Right lobe of liver (tissue), 6 donors: ENCODE data around the gene PTPRK. TPM values are rescaled to one million over a fixed set of nuclear protein-coding genes. Genes with fewer than 3 reads are reported as not detected.
A peak's percentile ranks its signal among the peaks of the same experiment; 100 is the strongest.

Experiments
- ATAC-seq, 4 donors: fragments of 200-7000 bp; cut with Tn5 transposase; one replicate each; pipeline ENCODE4 v1.9.1; 2020; ENCODE audit warnings: mild to moderate bottlenecking in 4 of 4, moderate library complexity in 4 of 4
- DNase-seq, 3 donors: peaks; one replicate each; pipeline ENCODE4 v3.0.0-alpha.2; 2020
- H3K27ac ChIP-seq, 3 donors: fragments of 200-600 bp; one replicate each; pipeline ENCODE4 v1.8.0; 2022
- H3K27me3 ChIP-seq, 2 donors: fragments of 200-600 bp; one replicate each; pipeline ENCODE4 v1.8.0; 2022
- H3K36me3 ChIP-seq, 4 donors: fragments of 200-600 bp; sonication (generic) in 1 of 4; one replicate each; pipeline versions ENCODE4 v1.5.1 to v1.8.0; 2017 to 2022; ENCODE audit warnings: control low read depth in 1 of 4
- H3K4me1 ChIP-seq, 4 donors: fragments of 200-600 bp; sonication (generic) in 1 of 4; one replicate each; pipeline versions ENCODE4 v1.5.1 to v1.8.0; 2017 to 2022; ENCODE audit warnings: control low read depth in 1 of 4
- H3K4me3 ChIP-seq, 3 donors: fragments of 200-600 bp; one replicate each; pipeline ENCODE4 v1.8.0; 2022
- H3K9me3 ChIP-seq, 4 donors: fragments of 200-600 bp; sonication (generic) in 1 of 4; one replicate each; pipeline versions ENCODE4 v1.5.1 to v1.8.0; 2017 to 2022; ENCODE audit warnings: control low read depth in 1 of 4
- CTCF ChIP-seq, 4 donors: fragments of 200-600 bp in 3 of 4; fragments of 450-650 bp in 1 of 4; IDR thresholded peaks; one replicate each; pipeline versions ENCODE4 v1.5.1 to v1.8.0; 2016 to 2022; ENCODE audit warnings: antibody characterized with exemption in 4 of 4, mild to moderate bottlenecking in 2 of 4
- POLR2A ChIP-seq: fragments of 450-650 bp; IDR thresholded peaks from one replicate; pipeline ENCODE4 v1.6.1; 2017; ENCODE audit warnings: antibody characterized with exemption, mild to moderate bottlenecking
- WGBS: methylation state at CpG from one replicate; pipeline ENCODE4 v1.1.6; 2018; ENCODE audit warnings: low coverage, low lambda C conversion rate; ENCODE audit not compliant: insufficient coverage; ENCODE audit errors: missing lambda C conversion rate; 5-methylcytosine and 5-hydroxymethylcytosine counted together
- intact Hi-C, 2 donors: fragments of 100-400 bp; cut with DNase I; formaldehyde crosslinking; loops; one replicate each; pipeline versions ENCODE4 v1.11.2 to v1.14.1; 2022
- total RNA-seq, 6 experiments: library from RNA; depleted of rRNA in 2 of 6; stranded (reverse); fragments of >200 nt in 2 of 6; fragmentation: NEBNext Ultra II Directional in 3 of 6; extraction: Animal tissue kit (Norgen Biotek cat#: 25700) in 3 of 6; gene quantifications; one replicate each; pipeline versions ENCODE4 v1.1.0 to v1.2.4, GENCODE V29; 2016 to 2023
- donor health status: DM: no; HTN: yes; CAD: no.
- donor health status: DM: no; HTN: no; CAD: no.
- donor health status: DM: no; HTN: no; CAD: no.
- donor health status: DM: no; HTN: yes; CAD: no.
- donor health status: DM: no; HTN: yes; CAD: no.

PTPRK gene
- total RNA-seq, 6 experiments from 2014 or later = 27.7 to 54.5 (median 35.7) TPM

- no peak for ATAC-seq
- no peak for DNase-seq
- no peaks in the 10 kb centered on the region for H3K4me1 ChIP-seq
- no peaks in the 10 kb centered on the region for H3K27me3 ChIP-seq
- H3K27ac ChIP-seq = no peak overlapping the region
- H3K4me3 ChIP-seq = no peak overlapping the region
- TF ChIP-seq POLR2A (no peak), CTCF (IDR thresholded peaks at IDR 0.05) (no peak)
- WGBS = 93% methylated on average over 4 of the region's 4 CpGs
- H3K9me3 ChIP-seq = no peaks in the 10 kb centered on the region
- H3K36me3 ChIP-seq = no peaks in the 10 kb centered on the region
- intact Hi-C loops = no loop called here
These were observed 268.7 kb downstream of the PTPRK start for GRCh38 chr6:128251445-128252340.

GRCh38 chr6:128250370-128251070, 269.9 kb downstream of the PTPRK start:
- Histone ChIP-seq H3K4me3 (no peak overlapping the region), H3K9me3 (no peaks in the 10 kb centered on the region), H3K4me1 (no peaks in the 10 kb centered on the region), H3K36me3 (no peaks in the 10 kb centered on the region), H3K27me3 (no peaks in the 10 kb centered on the region), H3K27ac (no peak overlapping the region)
- DNase-seq = no peak
- 100% methylated on average over 1 of the region's 1 CpG for WGBS
- TF ChIP-seq CTCF (IDR thresholded peaks at IDR 0.05) = no peak
- TF ChIP-seq POLR2A = no peak
- ATAC-seq = no peak
- intact Hi-C loops = no loop called here

DNA sequence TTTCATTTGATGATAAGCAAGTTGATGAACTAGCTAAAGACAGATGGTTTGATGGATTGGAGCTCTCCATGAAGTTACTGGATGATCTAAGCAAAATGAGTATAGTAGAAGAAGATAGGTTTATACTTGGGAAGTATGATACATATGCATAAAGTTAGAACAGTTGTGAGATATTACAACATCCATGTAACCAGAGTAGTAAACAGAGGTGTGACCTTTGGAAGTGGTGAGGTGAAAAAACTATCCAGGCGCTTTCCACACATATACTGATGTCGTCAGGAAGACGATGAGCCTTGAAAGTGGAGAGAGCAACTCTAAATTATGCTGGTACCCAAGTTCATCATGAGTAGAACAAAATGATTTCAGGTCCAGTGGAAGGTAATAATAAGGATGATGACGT, 271.0 kb downstream of the PTPRK start:
- 46% methylated on average over 4 of the region's 4 CpGs for WGBS

More for the DNA sequence above, 271.0 kb downstream of the PTPRK start:
- ATAC-seq = peak; percentile 55 to 69 (median 66)
- no peak for TF ChIP-seq POLR2A
- no peak for TF ChIP-seq CTCF (IDR thresholded peaks at IDR 0.05)
- Histone ChIP-seq H3K27ac (no peak overlapping the region), H3K27me3 (no peaks in the 10 kb centered on the region), H3K4me3 (no peak overlapping the region), H3K9me3 (no peaks in the 10 kb centered on the region), H3K4me1 (no peaks in the 10 kb centered on the region), H3K36me3 (no peaks in the 10 kb centered on the region)
- DNase-seq = no peak
- intact Hi-C loops = no loop called here
